AG09309 (cell line): ENCODE data around the gene SERBP1.

Experiments
- DNase-seq: peaks from one replicate; pipeline ENCODE4 v3.0.0-alpha.2; 2010; ENCODE audit warnings: low read depth
- H3K4me3 ChIP-seq: 2 replicates; pipeline ENCODE4 v1.5.1; 2011; ENCODE audit warnings: mild to moderate bottlenecking, low read depth, low read length, moderate library complexity; ENCODE audit not compliant: control insufficient read depth
- CTCF ChIP-seq: IDR thresholded peaks from 2 replicates; pipeline ENCODE4 v1.5.1; 2011; ENCODE audit warnings: mild to moderate bottlenecking, low read depth, low read length, inconsistent platforms; ENCODE audit not compliant: insufficient read depth, control insufficient read depth; ENCODE audit errors: missing control alignments

The SERBP1 gene

GRCh38 chr1:67399199-67399993 is 30.8 kb downstream of the SERBP1 start:
- H3K4me3 ChIP-seq = no peak overlapping the region
- no peak for TF ChIP-seq CTCF
- no peak for DNase-seq

- TF ChIP-seq CTCF = no peak
- no peak overlapping the region for H3K4me3 ChIP-seq
- no peak for DNase-seq
These were observed 35.7 kb downstream of the SERBP1 start for GRCh38 chr1:67394548-67394947.

- no peak for TF ChIP-seq CTCF
- H3K4me3 ChIP-seq = no peak overlapping the region
- no peak for DNase-seq
These were observed 36.5 kb downstream of the SERBP1 start for GRCh38 chr1:67393737-67394136.

- DNase-seq = no peak
- no peak for TF ChIP-seq CTCF
- no peak overlapping the region for H3K4me3 ChIP-seq
These were observed 37.0 kb downstream of the SERBP1 start for GRCh38 chr1:67393240-67393639.

GRCh38 chr1:67390041-67390887 is 39.9 kb downstream of the SERBP1 start:
- peak overlapping the region; percentile 5; the same call in 1 of the 2 replicates for H3K4me3 ChIP-seq
- peak; percentile 42 for DNase-seq
- TF ChIP-seq CTCF = no peak

GRCh38 chr1:67383999-67384638 is 46.1 kb downstream of the SERBP1 start:
- DNase-seq = no peak
- H3K4me3 ChIP-seq = no peak overlapping the region
- TF ChIP-seq CTCF = no peak
